Esophagus muscularis mucosa (tissue), 3 donors: ENCODE measurements around the gene BOLA2.
"Not testable (repeated sequence)": the region's sequence is repeated elsewhere in the genome, so short reads cannot be mapped to it uniquely, and the experiment has no call there.

Experiments used
- CTCF ChIP-seq, 3 experiments: fragments of 200-600 bp in 2 of 3; fragments of 450-650 bp in 1 of 3; sonication (generic) in 2 of 3; IDR thresholded peaks; one replicate each; pipeline ENCODE4 v1.5.1; 2017 to 2019; ENCODE audit warnings: antibody characterized with exemption in 3 of 3, mild to moderate bottlenecking in 2 of 3, moderate library complexity in 1 of 3
- POLR2A ChIP-seq: fragments of 450-650 bp; IDR thresholded peaks from one replicate; pipeline ENCODE4 v1.6.1; 2017; ENCODE audit warnings: antibody characterized with exemption, moderate library complexity, mild to moderate bottlenecking, low read depth
- POLR2AphosphoS5 ChIP-seq, 2 donors: sonication (generic); formaldehyde crosslinking; IDR thresholded peaks; one replicate each; pipeline ENCODE4 v1.6.1; 2017; ENCODE audit warnings: antibody characterized with exemption in 2 of 2

DNA sequence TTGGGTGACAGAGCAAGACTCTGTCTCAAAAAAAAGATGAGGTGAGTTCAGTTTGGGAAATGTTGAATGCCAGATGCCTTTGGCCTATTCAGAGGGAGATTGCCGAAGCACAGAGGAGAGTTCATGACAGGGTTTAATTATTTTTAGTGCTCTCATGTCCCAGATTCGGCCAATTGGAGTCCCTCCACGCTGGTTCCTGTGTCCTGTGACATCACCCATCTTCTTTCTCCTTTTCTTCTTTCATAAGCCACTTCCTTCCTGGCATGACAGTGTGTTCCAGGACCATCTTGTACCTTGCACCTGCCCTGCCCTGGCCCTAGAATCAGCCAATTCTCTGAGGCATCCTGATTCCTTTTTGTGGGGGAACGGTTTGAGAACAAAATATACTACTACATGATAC lies 17.9 kb upstream of the BOLA2 start:
- TF ChIP-seq CTCF (IDR thresholded peaks at IDR 0.05); POLR2A; POLR2AphosphoS5 (IDR thresholded peaks at IDR 0.05): not testable (repeated sequence)
